ENCODE data around the gene CA10. TPM values are rescaled to one million over a fixed set of nuclear protein-coding genes. Genes with fewer than 3 reads are reported as not detected.

The CA10 gene
- total and polyA plus RNA-seq, 2 experiments from 2014 or later, result 0.92 to 1.5 TPM

GRCh38 chr17:51803161-51803560, 355.4 kb downstream of the CA10 start:
- no peaks in the 10 kb centered on the region; the same call in 1 of the 2 replicates for H3K36me3 ChIP-seq (ENCODE audit: insufficient read depth)
- no peak overlapping the region for H2AFZ ChIP-seq
- Mint-ChIP-seq H3K4me1 (no peaks in the 10 kb centered on the region), H3K9me3 (no peaks in the 10 kb centered on the region), H3K36me3 (ENCODE audit: low read depth) (no peaks in the 10 kb centered on the region), H3K27ac (no peak overlapping the region), H3K4me3 (no peak overlapping the region), H3K27me3 (ENCODE audit: insufficient read depth, low read depth, poor library complexity) (no peaks in the 10 kb centered on the region)
- H3F3A ChIP-seq (replicated peaks; ENCODE audit: low read depth), result no peaks in the 10 kb centered on the region
- no peak overlapping the region for H3K4me2 ChIP-seq
- no peak overlapping the region for H3K27ac ChIP-seq (ENCODE audit: low read depth)
- H3K79me2 ChIP-seq (replicated peaks; ENCODE audit: insufficient read depth), result no peaks in the 10 kb centered on the region
- H3K4me3 ChIP-seq, result no peak overlapping the region
- TF ChIP-seq EZH2 (IDR thresholded peaks at IDR 0.05; ENCODE audit: low read depth, unreplicated experiment), result no peak
- no peak for TF ChIP-seq ZNF462 (CRISPR knock-in tag; IDR thresholded peaks at IDR 0.05)
- TF ChIP-seq, protein P1, sequence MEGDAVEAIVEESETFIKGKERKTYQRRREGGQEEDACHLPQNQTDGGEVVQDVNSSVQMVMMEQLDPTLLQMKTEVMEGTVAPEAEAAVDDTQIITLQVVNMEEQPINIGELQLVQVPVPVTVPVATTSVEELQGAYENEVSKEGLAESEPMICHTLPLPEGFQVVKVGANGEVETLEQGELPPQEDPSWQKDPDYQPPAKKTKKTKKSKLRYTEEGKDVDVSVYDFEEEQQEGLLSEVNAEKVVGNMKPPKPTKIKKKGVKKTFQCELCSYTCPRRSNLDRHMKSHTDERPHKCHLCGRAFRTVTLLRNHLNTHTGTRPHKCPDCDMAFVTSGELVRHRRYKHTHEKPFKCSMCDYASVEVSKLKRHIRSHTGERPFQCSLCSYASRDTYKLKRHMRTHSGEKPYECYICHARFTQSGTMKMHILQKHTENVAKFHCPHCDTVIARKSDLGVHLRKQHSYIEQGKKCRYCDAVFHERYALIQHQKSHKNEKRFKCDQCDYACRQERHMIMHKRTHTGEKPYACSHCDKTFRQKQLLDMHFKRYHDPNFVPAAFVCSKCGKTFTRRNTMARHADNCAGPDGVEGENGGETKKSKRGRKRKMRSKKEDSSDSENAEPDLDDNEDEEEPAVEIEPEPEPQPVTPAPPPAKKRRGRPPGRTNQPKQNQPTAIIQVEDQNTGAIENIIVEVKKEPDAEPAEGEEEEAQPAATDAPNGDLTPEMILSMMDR (conservative IDR thresholded peaks at IDR 0.05; ENCODE audit: low read depth in 2 of 2), result no peak
- TF ChIP-seq ETS1 (IDR thresholded peaks at IDR 0.05), result no peak
- no peak for TF ChIP-seq EZH2phosphoT487 (IDR thresholded peaks at IDR 0.05; ENCODE audit: unreplicated experiment)
- TF ChIP-seq ZNF114 (CRISPR knock-in tag; IDR thresholded peaks at IDR 0.05), result no peak
- no peak for TF ChIP-seq REST (IDR thresholded peaks at IDR 0.05; ENCODE audit: unreplicated experiment)
- no peak for TF ChIP-seq CREB1 (CRISPR knock-in tag; IDR thresholded peaks at IDR 0.05; ENCODE audit: low read depth)
- TF ChIP-seq POLR2AphosphoS5 (IDR thresholded peaks at IDR 0.05; ENCODE audit: low read depth), result no peak
- no peak for TF ChIP-seq ZNF331 (CRISPR knock-in tag; IDR thresholded peaks at IDR 0.05; ENCODE audit: low read depth)
- no peak for TF ChIP-seq JUNB (IDR thresholded peaks at IDR 0.05; ENCODE audit: unreplicated experiment)
- no peak for TF ChIP-seq STAT1 (IDR thresholded peaks at IDR 0.05; ENCODE audit: unreplicated experiment)
- no peak for TF ChIP-seq NANOG (IDR thresholded peaks at IDR 0.05; ENCODE audit: borderline replicate concordance)
- DNase-seq (ENCODE audit: low spot score) (peak; percentile 24), ATAC-seq (peak; percentile 51; the same call in 2 of the 3 replicates)
- H3K9me2 ChIP-seq (ENCODE audit: insufficient read depth), result 0 out of 2 replicates have a peak, but pooled peaks cover 3% of the 10 kb centered on the region
- no peaks in the 10 kb centered on the region for H4K20me1 ChIP-seq (replicated peaks; ENCODE audit: insufficient read depth)
- no peaks in the 10 kb centered on the region for H3K27me3 ChIP-seq (ENCODE audit: insufficient read depth)
- no peaks in the 10 kb centered on the region for H3K4me1 ChIP-seq (ENCODE audit: insufficient read depth)

All from GM23338 (cell line).